K562 (cell line): ENCODE data around the gene RPS2. TPM values are rescaled to one million over a fixed set of nuclear protein-coding genes. Genes with fewer than 3 reads are reported as not detected.

Source experiments
- CHD2 ChIP-seq: IDR thresholded peaks from 2 replicates; pipeline ENCODE4 v1.6.1; 2011; ENCODE audit warnings: low read depth, low read length
- ESRRA ChIP-seq: fragments of 450-650 bp; IDR thresholded peaks from 2 replicates; pipeline ENCODE4 v1.6.1; 2014; ENCODE audit warnings: low read depth, mild to moderate bottlenecking, moderate library complexity, borderline replicate concordance
- GABPB1 ChIP-seq: sonication (generic); formaldehyde crosslinking; IDR thresholded peaks from 2 replicates; pipeline ENCODE4 v1.8.0; 2022; ENCODE audit warnings: mild to moderate bottlenecking, missing genetic modification reagents
- GABPB2 ChIP-seq: fragments of 250-450 bp; sonication (Bioruptor Pico); conservative IDR thresholded peaks from 2 replicates; pipeline ENCODE4 v1.5.1; 2021; ENCODE audit warnings: mild to moderate bottlenecking
- HSF4 ChIP-seq: fragments of 250-450 bp; sonication (Bioruptor Pico); IDR thresholded peaks from 2 replicates; pipeline ENCODE4 v2.1.2; 2022; ENCODE audit warnings: mild to moderate bottlenecking, moderate library complexity, borderline replicate concordance
- ILF3 ChIP-seq: fragments of 450-650 bp; IDR thresholded peaks from 2 replicates; pipeline ENCODE4 v1.6.1; 2018; ENCODE audit warnings: antibody characterized with exemption, mild to moderate bottlenecking, moderate library complexity, borderline replicate concordance
- JUN ChIP-seq, 2 experiments: sonication (generic) in 1 of 2; formaldehyde crosslinking in 1 of 2; IDR thresholded peaks; 2 replicates each; pipeline versions ENCODE4 v1.6.1 to v1.8.0; 2012 to 2022; ENCODE audit warnings: borderline replicate concordance in 2 of 2, mild to moderate bottlenecking in 2 of 2, improper control_type of control experiment in 1 of 2, low read depth in 1 of 2, low read length in 1 of 2, missing genetic modification reagents in 1 of 2
- KHSRP ChIP-seq: fragments of 450-650 bp; IDR thresholded peaks from 2 replicates; pipeline ENCODE4 v1.6.1; 2017
- LARP7 ChIP-seq: fragments of 450-650 bp; IDR thresholded peaks from 2 replicates; pipeline ENCODE4 v1.6.1; 2016
- NCOR1 ChIP-seq: fragments of 450-650 bp; IDR thresholded peaks from 2 replicates; pipeline ENCODE4 v1.6.1; 2016; ENCODE audit warnings: mild to moderate bottlenecking, moderate library complexity
- NR2F6 ChIP-seq: fragments of 450-650 bp; formaldehyde crosslinking; IDR thresholded peaks from 2 replicates; pipeline ENCODE4 v1.4.0; 2020; ENCODE audit warnings: mild to moderate bottlenecking
- PHF20 ChIP-seq: fragments of 450-650 bp; IDR thresholded peaks from 2 replicates; pipeline ENCODE4 v1.6.1; 2018; ENCODE audit not compliant: partially characterized antibody
- POLR2H ChIP-seq: IDR thresholded peaks from 2 replicates; pipeline ENCODE4 v1.6.1; 2016; ENCODE audit warnings: missing genetic modification characterization, low read depth, mild to moderate bottlenecking, control low read depth, missing compliant biosample characterization, moderate library complexity
- ZNF583 ChIP-seq: fragments of 250-450 bp; sonication (Bioruptor Pico); IDR thresholded peaks from 2 replicates; pipeline ENCODE4 v1.4.0; 2020
- polyA plus RNA-seq, 8 experiments: library from polyadenylated mRNA; depleted of rRNA in 4 of 8; stranded (reverse) in 5 of 8; unstranded in 3 of 8; fragments of >200 nt; fragmentation: Nextera tagmentation in 2 of 8; fragmentation: Illumina TruSeq in 1 of 8; extraction: Ambion mirVana in 2 of 8; extraction: Trizol in 1 of 8; gene quantifications; 2 replicates each; pipeline versions ENCODE4 v1.2.1 to v1.2.3, GENCODE V29; 2011 to 2014; ENCODE audit warnings: inconsistent platforms in 1 of 8, missing spikeins in 1 of 8
- total RNA-seq, 7 experiments: library from RNA; depleted of rRNA in 6 of 7; stranded (reverse); fragments of >200 nt in 6 of 7; fragmentation: Illumina TruSeq in 2 of 7; extraction: Trizol in 2 of 7; gene quantifications; 2 replicates each; pipeline versions ENCODE4 v1.2.1 to v1.2.3, GENCODE V29; 2011 to 2021; ENCODE audit warnings: low replicate concordance in 1 of 7
- TF ChIP-seq, protein P1 (sequence below): sonication (generic); formaldehyde crosslinking; IDR thresholded peaks from 2 replicates; pipeline ENCODE4 v1.8.1; 2023; ENCODE audit warnings: missing genetic modification reagents, mild to moderate bottlenecking, borderline replicate concordance
- TF ChIP-seq, protein P2 (sequence below): fragments of 450-650 bp; formaldehyde crosslinking; IDR thresholded peaks from 2 replicates; pipeline ENCODE4 v1.4.0; 2022; ENCODE audit warnings: missing genetic modification characterization
- TF ChIP-seq, protein P3 (sequence below): sonication (generic); formaldehyde crosslinking; IDR thresholded peaks from 2 replicates; pipeline ENCODE4 v1.8.0; 2022; ENCODE audit warnings: mild to moderate bottlenecking, missing genetic modification reagents
- TF ChIP-seq, protein P4 (sequence below): IDR thresholded peaks from 2 replicates; pipeline ENCODE4 v1.6.1; 2011; ENCODE audit warnings: borderline replicate concordance, low read depth, mild to moderate bottlenecking, moderate library complexity, low read length; ENCODE audit not compliant: insufficient read depth, poor library complexity, severe bottlenecking

RPS2 gene
- total and polyA plus RNA-seq, 9 of the 15 experiments (the other 6 are each of a cell fraction or from before 2014, with no cell fraction given): 834 to 4,794 (median 3,793) TPM

DNA sequence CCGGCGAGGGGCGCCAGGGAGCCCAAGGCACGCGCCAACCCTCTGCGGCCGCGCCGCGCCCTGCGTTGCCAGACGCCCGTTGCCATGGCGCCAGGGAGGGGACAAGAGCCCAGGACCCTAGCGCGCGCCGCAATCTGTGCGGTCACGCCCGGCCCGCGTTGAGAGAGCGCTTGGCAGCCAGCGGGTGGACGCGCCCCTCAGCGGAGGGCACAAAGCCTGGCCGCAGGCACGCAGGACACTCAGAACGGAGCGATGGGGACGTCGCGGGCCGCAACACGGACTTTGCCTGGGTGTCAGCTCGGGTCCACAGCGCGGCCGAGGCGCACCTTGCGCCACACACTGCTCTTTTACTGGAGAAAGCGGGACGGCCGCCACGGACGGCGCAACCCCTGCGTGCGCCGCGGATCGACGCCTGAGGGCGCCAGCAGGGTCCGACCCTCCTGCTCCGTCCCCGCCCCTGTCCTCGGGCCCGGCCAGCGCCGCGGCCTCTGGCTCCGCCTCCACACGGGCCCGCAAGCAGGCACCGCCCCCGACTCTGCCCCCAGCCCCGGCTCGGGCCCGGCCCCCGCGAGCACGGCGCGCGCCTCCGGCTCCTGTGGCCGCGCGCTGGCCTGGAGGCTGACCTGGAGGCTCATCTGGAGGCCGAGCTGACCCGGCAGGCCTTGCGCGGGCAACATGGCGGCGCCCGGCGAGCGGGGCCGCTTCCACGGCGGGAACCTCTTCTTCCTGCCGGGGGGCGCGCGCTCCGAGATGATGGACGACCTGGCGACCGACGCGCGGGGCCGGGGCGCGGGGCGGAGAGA lies 19.1 kb upstream of the RPS2 start, which contains the start of gene GFER (continued):
- TF ChIP-seq, protein P1, sequence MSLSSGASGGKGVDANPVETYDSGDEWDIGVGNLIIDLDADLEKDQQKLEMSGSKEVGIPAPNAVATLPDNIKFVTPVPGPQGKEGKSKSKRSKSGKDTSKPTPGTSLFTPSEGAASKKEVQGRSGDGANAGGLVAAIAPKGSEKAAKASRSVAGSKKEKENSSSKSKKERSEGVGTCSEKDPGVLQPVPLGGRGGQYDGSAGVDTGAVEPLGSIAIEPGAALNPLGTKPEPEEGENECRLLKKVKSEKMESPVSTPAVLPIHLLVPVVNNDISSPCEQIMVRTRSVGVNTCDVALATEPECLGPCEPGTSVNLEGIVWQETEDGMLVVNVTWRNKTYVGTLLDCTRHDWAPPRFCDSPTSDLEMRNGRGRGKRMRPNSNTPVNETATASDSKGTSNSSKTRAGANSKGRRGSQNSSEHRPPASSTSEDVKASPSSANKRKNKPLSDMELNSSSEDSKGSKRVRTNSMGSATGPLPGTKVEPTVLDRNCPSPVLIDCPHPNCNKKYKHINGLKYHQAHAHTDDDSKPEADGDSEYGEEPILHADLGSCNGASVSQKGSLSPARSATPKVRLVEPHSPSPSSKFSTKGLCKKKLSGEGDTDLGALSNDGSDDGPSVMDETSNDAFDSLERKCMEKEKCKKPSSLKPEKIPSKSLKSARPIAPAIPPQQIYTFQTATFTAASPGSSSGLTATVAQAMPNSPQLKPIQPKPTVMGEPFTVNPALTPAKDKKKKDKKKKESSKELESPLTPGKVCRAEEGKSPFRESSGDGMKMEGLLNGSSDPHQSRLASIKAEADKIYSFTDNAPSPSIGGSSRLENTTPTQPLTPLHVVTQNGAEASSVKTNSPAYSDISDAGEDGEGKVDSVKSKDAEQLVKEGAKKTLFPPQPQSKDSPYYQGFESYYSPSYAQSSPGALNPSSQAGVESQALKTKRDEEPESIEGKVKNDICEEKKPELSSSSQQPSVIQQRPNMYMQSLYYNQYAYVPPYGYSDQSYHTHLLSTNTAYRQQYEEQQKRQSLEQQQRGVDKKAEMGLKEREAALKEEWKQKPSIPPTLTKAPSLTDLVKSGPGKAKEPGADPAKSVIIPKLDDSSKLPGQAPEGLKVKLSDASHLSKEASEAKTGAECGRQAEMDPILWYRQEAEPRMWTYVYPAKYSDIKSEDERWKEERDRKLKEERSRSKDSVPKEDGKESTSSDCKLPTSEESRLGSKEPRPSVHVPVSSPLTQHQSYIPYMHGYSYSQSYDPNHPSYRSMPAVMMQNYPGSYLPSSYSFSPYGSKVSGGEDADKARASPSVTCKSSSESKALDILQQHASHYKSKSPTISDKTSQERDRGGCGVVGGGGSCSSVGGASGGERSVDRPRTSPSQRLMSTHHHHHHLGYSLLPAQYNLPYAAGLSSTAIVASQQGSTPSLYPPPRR (CRISPR knock-in tag): peak; percentile 50; the same call in 1 of the 2 replicates
- TF ChIP-seq NR2F6 (CRISPR knock-in tag): peak; percentile 100
- peak; percentile 90; the same call in 1 of the 2 replicates for TF ChIP-seq ILF3
- 0 out of 2 replicates have a peak, but pooled peaks have one; percentile 26 for TF ChIP-seq JUN (IDR thresholded peaks at IDR 0.05; ENCODE audit: borderline replicate concordance, low read depth, low read length)
- TF ChIP-seq JUN (CRISPR knock-in tag; IDR thresholded peaks at IDR 0.05; ENCODE audit: borderline replicate concordance): no peak
- TF ChIP-seq, protein P2, sequence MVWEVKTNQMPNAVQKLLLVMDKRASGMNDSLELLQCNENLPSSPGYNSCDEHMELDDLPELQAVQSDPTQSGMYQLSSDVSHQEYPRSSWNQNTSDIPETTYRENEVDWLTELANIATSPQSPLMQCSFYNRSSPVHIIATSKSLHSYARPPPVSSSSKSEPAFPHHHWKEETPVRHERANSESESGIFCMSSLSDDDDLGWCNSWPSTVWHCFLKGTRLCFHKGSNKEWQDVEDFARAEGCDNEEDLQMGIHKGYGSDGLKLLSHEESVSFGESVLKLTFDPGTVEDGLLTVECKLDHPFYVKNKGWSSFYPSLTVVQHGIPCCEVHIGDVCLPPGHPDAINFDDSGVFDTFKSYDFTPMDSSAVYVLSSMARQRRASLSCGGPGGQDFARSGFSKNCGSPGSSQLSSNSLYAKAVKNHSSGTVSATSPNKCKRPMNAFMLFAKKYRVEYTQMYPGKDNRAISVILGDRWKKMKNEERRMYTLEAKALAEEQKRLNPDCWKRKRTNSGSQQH (CRISPR knock-in tag): no peak
- peak; percentile 31 for TF ChIP-seq PHF20
- no peak for TF ChIP-seq KHSRP
- TF ChIP-seq ESRRA: peak; percentile 72; the same call in 1 of the 2 replicates
- TF ChIP-seq GABPB2 (CRISPR knock-in tag): no peak
- peak; percentile 81 for TF ChIP-seq GABPB1 (CRISPR knock-in tag)
- TF ChIP-seq ZNF583: peak; percentile 79; the same call in 1 of the 2 replicates
- TF ChIP-seq, protein P3, sequence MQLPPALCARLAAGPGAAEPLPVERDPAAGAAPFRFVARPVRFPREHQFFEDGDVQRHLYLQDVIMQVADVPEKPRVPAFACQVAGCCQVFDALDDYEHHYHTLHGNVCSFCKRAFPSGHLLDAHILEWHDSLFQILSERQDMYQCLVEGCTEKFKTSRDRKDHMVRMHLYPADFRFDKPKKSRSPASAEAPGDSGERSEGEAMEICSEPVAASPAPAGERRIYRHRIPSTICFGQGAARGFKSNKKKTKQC (CRISPR knock-in tag): no peak; the same call in none of the 2 replicates
- no peak; the same call in none of the 2 replicates for TF ChIP-seq CHD2
- no peak for TF ChIP-seq HSF4 (CRISPR knock-in tag)
- TF ChIP-seq NCOR1: no peak; the same call in 1 of the 2 replicates
- TF ChIP-seq, protein P4, sequence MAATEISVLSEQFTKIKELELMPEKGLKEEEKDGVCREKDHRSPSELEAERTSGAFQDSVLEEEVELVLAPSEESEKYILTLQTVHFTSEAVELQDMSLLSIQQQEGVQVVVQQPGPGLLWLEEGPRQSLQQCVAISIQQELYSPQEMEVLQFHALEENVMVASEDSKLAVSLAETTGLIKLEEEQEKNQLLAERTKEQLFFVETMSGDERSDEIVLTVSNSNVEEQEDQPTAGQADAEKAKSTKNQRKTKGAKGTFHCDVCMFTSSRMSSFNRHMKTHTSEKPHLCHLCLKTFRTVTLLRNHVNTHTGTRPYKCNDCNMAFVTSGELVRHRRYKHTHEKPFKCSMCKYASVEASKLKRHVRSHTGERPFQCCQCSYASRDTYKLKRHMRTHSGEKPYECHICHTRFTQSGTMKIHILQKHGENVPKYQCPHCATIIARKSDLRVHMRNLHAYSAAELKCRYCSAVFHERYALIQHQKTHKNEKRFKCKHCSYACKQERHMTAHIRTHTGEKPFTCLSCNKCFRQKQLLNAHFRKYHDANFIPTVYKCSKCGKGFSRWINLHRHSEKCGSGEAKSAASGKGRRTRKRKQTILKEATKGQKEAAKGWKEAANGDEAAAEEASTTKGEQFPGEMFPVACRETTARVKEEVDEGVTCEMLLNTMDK: peak; percentile 70
- TF ChIP-seq LARP7: no peak
- peak; percentile 82 for TF ChIP-seq POLR2H (tag)
